SU-DHL-6 (cell line): Measurements from ENCODE around the gene MAL.

ENCODE experiments used
- CTCF ChIP-seq: fragments of 200-600 bp; sonication (generic); IDR thresholded peaks from one replicate; pipeline ENCODE4 v1.5.1; 2017; ENCODE audit warnings: antibody characterized with exemption, mild to moderate bottlenecking, low read length, moderate library complexity; ENCODE audit not compliant: insufficient read depth, poor library complexity, severe bottlenecking
- EZH2phosphoT487 ChIP-seq: fragments of 200-600 bp; sonication (generic), shearing (Covaris generic); conservative IDR thresholded peaks from 2 replicates; pipeline ENCODE4 v1.6.1; 2018; ENCODE audit warnings: mild to moderate bottlenecking, antibody characterized with exemption, low read length, moderate library complexity, mixed read lengths

- no peak for TF ChIP-seq CTCF
- no peak for TF ChIP-seq EZH2phosphoT487
Observed at GRCh38 chr2:95051626-95052025, 26.1 kb downstream of the MAL start.
